Mucosa of descending colon (tissue), 3 donors: ENCODE measurements around the gene SLC11A1. TPM values are rescaled to one million over a fixed set of nuclear protein-coding genes. Genes with fewer than 3 reads are reported as not detected.

ENCODE experiments used
- ATAC-seq: fragments of 200-7000 bp; cut with Tn5 transposase; one replicate; pipeline ENCODE4 v1.9.1; 2020; ENCODE audit warnings: mild to moderate bottlenecking, moderate library complexity
- DNase-seq, 3 donors: peaks; one replicate each; pipeline ENCODE4 v3.0.0-alpha.2; 2020
- H3K36me3 ChIP-seq: fragments of 200-600 bp; one replicate; pipeline ENCODE4 v1.8.0; 2021; ENCODE audit warnings: low read depth, mild to moderate bottlenecking
- H3K4me1 ChIP-seq: fragments of 200-600 bp; one replicate; pipeline ENCODE4 v1.8.0; 2021; ENCODE audit warnings: low read depth, mild to moderate bottlenecking
- H3K4me3 ChIP-seq: fragments of 200-600 bp; one replicate; pipeline ENCODE4 v1.8.0; 2021; ENCODE audit warnings: mild to moderate bottlenecking
- H3K9me3 ChIP-seq: fragments of 200-600 bp; one replicate; pipeline ENCODE4 v1.8.0; 2021; ENCODE audit warnings: mild to moderate bottlenecking
- CTCF ChIP-seq: fragments of 200-600 bp; IDR thresholded peaks from one replicate; pipeline ENCODE4 v1.8.0; 2022; ENCODE audit warnings: antibody characterized with exemption, mild to moderate bottlenecking
- intact Hi-C, 2 donors: fragments of 100-400 bp; cut with DNase I in 1 of 2; cut with micrococcal nuclease in 1 of 2; formaldehyde crosslinking; loops; one replicate each; pipeline versions ENCODE4 v1.11.0 to v1.11.1; 2022; cut with DNase I, micrococcal nuclease
- total RNA-seq, 3 donors: library from RNA; stranded (reverse); fragmentation: NEBNext Ultra II Directional in 2 of 3; extraction: Animal tissue kit (Norgen Biotek cat#: 25700) in 2 of 3; gene quantifications; one replicate each; pipeline versions ENCODE4 v1.2.1 to v1.2.4, GENCODE V29; 2021 to 2023
- donor health status: DM: no; HTN: no; CAD: no; lungs with moderate emphysema.
- donor health status: DM: no; HTN: no; CAD: no.
- donor health status: DM: no; HTN: yes; CAD: no.

Gene SLC11A1
- total RNA-seq, 3 donors from 2014 or later: 1.2 to 7.8 (median 5.3) TPM

- intact Hi-C loops: loop anchor here in 1 of 2 donors (5.0 kb wide), 1 partner anchor 110 kb away; the partner anchor contains the start of gene TMBIM1
- ATAC-seq: no peak
- Histone ChIP-seq H3K36me3 (no peaks in the 10 kb centered on the region), H3K4me1 (peaks cover 29% of the 10 kb centered on the region), H3K4me3 (no peak overlapping the region), H3K9me3 (no peaks in the 10 kb centered on the region)
- DNase-seq: peak in 2 of 3 donors; percentile 38 to 62
- no peak for TF ChIP-seq CTCF
Observed at GRCh38 chr2:218401890-218402289, 19.8 kb downstream of the SLC11A1 start.

- Histone ChIP-seq H3K4me1 (peaks cover 33% of the 10 kb centered on the region), H3K4me3 (no peak overlapping the region), H3K36me3 (no peaks in the 10 kb centered on the region), H3K9me3 (no peaks in the 10 kb centered on the region)
- TF ChIP-seq CTCF: no peak
- DNase-seq (no peak), ATAC-seq (no peak)
- intact Hi-C loops: loop anchor here in 1 of 2 donors (5.0 kb wide), 1 partner anchor 110 kb away; the partner anchor contains the start of gene TMBIM1
Observed at GRCh38 chr2:218402491-218402901, 20.4 kb downstream of the SLC11A1 start.

GRCh38 chr2:218402911-218403411 lies 20.9 kb downstream of the SLC11A1 start:
- intact Hi-C loops: loop anchor here in 1 of 2 donors (5.0 kb wide), 1 partner anchor 111 kb away; the partner anchor contains the start of gene TMBIM1
- ATAC-seq: no peak
- Histone ChIP-seq H3K4me3 (no peak overlapping the region), H3K4me1 (peaks cover 33% of the 10 kb centered on the region), H3K36me3 (no peaks in the 10 kb centered on the region), H3K9me3 (no peaks in the 10 kb centered on the region)
- DNase-seq: peak in 1 of 3 donors; percentile 38
- no peak for TF ChIP-seq CTCF

GRCh38 chr2:218403810-218404209 lies 21.7 kb downstream of the SLC11A1 start:
- no peak for TF ChIP-seq CTCF
- Histone ChIP-seq H3K36me3 (no peaks in the 10 kb centered on the region), H3K4me3 (no peak overlapping the region)

GRCh38 chr2:218404351-218405085 lies 22.4 kb downstream of the SLC11A1 start:
- DNase-seq (peak; percentile 21 to 61 (median 39)), ATAC-seq (no peak)
- Histone ChIP-seq H3K9me3 (no peaks in the 10 kb centered on the region), H3K36me3 (no peaks in the 10 kb centered on the region), H3K4me3 (no peak overlapping the region), H3K4me1 (peaks cover 31% of the 10 kb centered on the region)
- no peak for TF ChIP-seq CTCF
- intact Hi-C loops: loop anchor here in 1 of 2 donors (5.0 kb wide), 1 partner anchor 112 kb away; the partner anchor contains the start of gene TMBIM1

More at GRCh38 chr2:218403810-218404209, 21.7 kb downstream of the SLC11A1 start:
- DNase-seq (no peak), ATAC-seq (no peak)
- Histone ChIP-seq H3K4me1 (peaks cover 31% of the 10 kb centered on the region), H3K9me3 (no peaks in the 10 kb centered on the region)
- intact Hi-C loops: loop anchor here in 1 of 2 donors (5.0 kb wide), 1 partner anchor 112 kb away; the partner anchor contains the start of gene TMBIM1
